OCI-M2 (cell line): Measurements from ENCODE around the gene PCDHA12.
"Not testable (repeated sequence)": the region's sequence is repeated elsewhere in the genome, so short reads cannot be mapped to it uniquely, and the experiment has no call there.

ENCODE experiments used
- DNase-seq: peaks from one replicate; lab custom pipeline; 2025; ENCODE audit not compliant: unreplicated experiment; lab: John Stamatoyannopoulos, UW

The PCDHA12 gene, protein sequence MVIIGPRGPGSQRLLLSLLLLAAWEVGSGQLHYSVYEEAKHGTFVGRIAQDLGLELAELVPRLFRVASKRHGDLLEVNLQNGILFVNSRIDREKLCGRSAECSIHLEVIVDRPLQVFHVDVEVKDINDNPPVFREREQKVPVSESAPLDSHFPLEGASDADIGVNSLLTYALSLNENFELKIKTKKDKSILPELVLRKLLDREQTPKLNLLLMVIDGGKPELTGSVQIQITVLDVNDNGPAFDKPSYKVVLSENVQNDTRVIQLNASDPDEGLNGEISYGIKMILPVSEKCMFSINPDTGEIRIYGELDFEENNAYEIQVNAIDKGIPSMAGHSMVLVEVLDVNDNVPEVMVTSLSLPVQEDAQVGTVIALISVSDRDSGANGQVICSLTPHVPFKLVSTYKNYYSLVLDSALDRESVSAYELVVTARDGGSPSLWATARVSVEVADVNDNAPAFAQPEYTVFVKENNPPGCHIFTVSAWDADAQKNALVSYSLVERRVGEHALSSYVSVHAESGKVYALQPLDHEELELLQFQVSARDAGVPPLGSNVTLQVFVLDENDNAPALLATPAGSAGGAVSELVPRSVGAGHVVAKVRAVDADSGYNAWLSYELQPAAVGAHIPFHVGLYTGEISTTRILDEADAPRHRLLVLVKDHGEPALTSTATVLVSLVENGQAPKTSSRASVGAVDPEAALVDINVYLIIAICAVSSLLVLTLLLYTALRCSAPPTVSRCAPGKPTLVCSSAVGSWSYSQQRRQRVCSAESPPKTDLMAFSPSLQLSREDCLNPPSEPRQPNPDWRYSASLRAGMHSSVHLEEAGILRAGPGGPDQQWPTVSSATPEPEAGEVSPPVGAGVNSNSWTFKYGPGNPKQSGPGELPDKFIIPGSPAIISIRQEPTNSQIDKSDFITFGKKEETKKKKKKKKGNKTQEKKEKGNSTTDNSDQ

DNA sequence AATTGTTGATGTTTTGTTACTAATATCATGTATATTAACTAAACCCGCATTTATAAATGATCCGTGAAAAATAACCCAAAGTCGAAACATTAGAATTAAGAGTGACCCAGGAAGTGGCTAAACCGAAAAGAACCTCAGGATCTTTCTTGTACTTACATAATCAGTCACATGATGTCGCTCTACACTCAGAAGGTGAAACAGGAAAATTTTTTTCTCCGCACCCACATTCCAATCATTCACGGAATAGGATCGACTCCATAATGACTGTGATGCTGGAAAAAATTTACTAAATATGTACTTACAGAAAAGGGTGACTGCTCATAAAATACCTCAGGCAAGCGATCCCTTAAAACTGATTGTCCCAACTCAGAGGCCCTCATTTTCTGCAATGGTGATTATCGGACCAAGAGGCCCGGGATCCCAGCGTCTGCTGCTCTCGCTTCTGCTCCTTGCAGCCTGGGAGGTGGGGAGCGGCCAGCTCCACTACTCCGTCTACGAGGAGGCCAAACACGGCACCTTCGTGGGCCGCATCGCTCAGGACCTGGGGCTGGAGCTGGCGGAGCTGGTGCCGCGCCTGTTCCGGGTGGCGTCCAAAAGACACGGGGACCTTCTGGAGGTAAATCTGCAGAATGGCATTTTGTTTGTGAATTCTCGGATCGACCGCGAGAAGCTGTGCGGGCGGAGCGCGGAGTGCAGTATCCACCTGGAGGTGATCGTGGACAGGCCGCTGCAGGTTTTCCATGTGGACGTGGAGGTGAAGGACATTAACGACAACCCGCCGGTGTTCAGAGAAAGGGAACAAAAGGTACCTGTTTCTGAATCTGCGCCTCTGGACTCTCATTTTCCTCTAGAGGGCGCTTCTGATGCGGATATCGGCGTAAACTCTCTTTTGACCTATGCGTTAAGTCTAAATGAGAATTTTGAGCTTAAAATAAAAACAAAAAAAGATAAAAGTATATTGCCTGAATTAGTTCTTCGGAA is at the start of gene PCDHA12:
Gene PCDHA12 (plus strand): TSS at position 224 of the 981 bp plus-strand sequence. CDS start 165 bp downstream, at position 389.
- no peak for DNase-seq

DNA sequence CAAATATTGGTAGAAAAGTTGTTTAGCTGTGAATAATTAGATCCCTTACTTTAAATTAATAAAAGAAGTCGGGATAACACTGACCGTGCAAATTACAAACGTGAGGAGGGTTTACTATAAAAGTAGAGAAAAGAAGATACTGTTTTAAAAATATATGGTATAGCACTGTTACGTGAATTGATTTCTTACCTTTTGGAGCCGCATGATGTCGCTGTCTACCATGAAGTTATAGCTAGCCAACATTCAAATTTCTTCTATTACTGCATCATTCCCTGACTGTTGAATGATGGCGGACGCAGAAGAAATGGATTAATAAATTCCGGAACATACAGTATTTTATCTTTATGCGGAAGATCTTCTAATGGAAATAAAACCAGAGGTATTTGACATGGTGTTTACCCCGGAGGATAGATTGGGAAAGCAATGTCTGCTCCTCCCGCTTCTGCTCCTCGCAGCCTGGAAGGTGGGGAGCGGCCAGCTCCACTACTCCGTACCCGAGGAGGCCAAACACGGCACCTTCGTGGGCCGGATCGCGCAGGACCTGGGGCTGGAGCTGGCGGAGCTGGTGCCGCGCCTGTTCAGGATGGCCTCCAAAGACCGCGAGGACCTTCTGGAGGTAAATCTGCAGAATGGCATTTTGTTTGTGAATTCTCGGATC is 47.3 kb upstream of the PCDHA12 start, which contains the start of gene PCDHA6:
Gene PCDHA6 (plus strand): TSS at position 257 of the 658 bp plus-strand sequence. CDS start 132 bp downstream, at position 389.
- DNase-seq, result no peak

DNA sequence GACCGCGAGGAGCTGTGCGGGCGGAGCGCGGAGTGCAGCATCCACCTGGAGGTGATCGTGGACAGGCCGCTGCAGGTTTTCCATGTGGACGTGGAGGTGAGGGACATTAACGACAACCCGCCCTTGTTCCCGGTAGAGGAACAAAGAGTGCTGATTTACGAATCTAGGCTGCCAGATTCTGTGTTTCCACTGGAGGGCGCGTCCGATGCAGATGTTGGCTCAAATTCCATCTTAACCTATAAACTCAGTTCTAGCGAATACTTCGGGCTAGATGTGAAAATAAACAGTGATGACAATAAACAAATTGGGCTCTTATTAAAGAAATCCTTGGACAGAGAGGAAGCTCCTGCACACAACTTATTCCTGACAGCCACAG is 46.8 kb upstream of the PCDHA12 start:
- DNase-seq, result no peak

DNA sequence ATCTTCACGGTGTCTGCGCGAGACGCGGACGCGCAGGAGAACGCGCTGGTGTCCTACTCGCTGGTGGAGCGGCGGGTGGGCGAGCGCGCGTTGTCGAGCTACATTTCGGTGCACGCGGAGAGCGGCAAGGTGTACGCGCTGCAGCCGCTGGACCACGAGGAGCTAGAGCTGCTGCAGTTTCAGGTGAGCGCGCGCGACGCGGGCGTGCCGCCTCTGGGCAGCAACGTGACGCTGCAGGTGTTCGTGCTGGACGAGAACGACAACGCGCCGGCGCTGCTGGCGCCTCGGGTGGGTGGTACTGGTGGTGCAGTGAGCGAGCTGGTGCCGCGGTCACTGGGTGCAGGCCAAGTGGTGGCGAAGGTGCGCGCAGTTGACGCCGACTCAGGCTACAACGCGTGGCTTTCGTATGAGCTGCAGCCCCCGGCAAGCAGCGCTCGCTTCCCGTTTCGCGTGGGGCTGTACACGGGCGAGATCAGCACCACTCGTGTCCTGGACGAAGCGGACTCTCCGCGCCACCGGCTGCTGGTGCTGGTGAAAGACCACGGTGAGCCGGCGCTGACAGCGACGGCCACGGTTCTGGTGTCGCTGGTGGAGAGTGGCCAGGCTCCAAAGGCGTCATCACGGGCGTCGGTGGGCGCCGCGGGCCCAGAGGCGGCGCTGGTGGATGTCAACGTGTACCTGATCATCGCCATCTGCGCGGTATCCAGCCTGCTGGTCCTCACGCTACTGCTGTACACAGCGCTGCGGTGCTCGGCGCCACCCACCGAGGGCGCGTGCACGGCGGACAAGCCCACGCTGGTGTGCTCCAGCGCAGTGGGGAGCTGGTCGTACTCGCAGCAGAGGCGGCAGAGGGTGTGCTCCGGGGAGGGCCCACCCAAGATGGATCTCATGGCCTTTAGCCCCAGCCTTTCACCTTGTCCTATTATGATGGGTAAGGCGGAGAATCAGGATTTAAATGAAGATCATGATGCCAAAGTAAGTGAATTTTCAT is 45.3 kb upstream of the PCDHA12 start:
- not testable (repeated sequence) for DNase-seq

DNA sequence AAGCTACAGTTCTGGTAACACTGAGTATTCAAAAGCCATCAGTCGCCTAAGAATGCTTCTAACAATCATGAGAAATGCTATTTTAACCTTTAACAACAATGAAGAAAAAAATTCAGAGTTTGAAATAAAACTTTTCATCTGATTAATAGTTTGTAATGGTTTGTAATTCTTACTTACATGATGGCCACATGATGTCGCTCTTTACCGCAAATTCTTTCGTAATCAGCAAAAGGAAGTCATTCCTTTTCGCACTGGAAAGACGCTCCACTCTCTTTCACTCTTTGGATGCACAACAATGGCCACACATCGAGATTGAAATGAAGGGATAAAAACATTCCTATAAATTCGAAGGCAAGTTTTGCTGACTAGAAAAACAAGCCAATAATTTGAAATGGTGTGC is 41.1 kb upstream of the PCDHA12 start, which contains the start of gene PCDHA7:
Gene PCDHA7 (plus strand): TSS at position 277 of the 400 bp plus-strand sequence. CDS start 115 bp downstream, at position 392.
- no peak for DNase-seq

DNA sequence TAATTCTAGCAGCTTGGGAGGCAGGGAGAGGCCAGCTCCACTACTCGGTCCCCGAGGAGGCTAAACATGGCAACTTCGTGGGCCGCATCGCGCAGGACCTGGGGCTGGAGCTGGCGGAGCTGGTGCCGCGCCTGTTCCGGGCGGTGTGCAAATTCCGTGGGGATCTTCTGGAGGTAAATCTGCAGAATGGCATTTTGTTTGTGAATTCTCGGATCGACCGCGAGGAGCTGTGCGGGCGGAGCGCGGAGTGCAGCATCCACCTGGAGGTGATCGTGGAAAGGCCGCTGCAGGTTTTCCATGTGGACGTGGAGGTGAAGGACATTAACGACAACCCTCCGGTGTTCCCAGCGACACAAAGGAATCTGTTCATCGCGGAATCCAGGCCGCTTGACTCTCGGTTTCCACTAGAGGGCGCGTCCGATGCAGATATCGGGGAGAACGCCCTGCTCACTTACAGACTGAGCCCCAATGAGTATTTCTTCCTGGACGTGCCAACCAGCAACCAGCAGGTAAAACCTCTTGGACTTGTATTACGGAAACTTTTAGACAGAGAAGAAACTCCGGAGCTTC is 40.6 kb upstream of the PCDHA12 start:
- DNase-seq, result not testable (repeated sequence)

DNA sequence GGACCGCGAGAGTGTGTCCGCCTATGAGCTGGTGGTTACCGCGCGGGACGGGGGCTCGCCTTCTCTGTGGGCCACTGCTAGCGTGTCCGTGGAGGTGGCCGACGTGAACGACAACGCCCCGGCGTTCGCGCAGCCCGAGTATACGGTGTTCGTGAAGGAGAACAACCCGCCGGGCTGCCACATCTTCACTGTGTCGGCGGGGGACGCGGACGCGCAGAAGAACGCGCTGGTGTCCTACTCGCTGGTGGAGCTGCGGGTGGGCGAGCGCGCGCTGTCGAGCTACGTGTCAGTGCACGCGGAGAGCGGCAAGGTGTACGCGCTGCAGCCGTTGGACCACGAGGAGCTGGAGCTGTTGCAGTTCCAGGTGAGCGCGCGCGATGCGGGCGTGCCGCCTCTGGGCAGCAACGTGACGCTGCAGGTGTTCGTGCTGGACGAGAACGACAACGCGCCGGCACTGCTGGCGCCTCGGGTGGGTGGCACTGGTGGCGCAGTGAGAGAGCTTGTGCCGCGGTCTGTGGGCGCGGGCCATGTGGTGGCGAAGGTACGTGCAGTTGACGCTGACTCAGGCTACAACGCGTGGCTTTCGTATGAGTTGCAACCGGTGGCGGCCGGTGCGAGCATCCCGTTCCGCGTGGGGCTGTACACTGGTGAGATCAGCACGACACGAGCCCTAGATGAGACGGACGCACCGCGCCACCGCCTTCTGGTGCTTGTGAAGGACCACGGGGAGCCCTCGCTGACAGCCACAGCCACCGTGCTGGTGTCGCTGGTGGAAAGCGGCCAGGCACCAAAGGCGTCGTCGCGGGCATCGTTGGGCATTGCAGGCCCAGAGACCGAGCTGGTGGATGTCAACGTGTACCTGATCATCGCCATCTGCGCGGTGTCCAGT is 39.2 kb upstream of the PCDHA12 start:
- DNase-seq, result no peak

DNA sequence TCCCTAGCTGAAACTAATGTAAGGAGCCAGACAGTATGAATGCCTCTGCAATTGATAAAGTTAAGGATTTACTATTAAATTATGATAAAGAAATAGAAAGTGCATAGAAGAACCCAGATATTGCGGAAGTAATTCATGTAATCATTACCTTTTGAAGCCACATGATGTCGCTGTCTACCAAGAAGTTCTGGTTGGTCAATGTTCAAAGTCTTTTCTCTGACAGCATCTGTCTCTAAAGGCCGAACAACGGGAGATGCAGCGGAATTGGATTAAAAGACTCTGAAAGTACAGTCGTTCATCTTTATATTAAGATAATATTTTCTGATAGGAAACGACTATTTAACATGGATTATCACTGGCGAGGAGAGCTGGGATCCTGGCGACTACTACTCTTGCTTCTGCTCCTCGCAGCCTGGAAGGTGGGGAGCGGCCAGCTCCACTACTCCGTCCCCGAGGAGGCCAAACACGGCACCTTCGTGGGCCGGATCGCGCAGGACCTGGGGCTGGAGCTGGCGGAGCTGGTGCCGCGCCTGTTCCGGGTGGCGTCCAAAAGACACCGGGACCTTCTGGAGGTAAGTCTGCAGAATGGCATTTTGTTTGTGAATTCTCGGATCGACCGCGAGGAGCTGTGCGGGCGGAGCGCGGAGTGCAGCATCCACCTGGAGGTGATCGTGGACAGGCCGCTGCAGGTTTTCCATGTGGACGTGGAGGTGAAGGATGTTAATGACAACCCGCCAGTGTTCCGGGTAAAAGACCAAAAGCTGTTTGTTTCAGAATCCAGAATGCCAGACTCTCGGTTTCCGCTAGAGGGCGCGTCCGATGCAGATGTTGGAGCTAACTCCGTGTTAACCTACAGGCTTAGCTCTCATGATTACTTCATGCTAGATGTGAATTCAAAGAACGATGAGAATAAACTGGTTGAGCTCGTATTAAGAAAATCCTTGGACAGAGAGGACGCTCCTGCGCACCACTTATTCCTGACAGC is 33.8 kb upstream of the PCDHA12 start, which contains the start of gene PCDHA8:
Gene PCDHA8 (plus strand): TSS at position 210 of the 985 bp plus-strand sequence. CDS start 135 bp downstream, at position 345.
- no peak for DNase-seq

DNA sequence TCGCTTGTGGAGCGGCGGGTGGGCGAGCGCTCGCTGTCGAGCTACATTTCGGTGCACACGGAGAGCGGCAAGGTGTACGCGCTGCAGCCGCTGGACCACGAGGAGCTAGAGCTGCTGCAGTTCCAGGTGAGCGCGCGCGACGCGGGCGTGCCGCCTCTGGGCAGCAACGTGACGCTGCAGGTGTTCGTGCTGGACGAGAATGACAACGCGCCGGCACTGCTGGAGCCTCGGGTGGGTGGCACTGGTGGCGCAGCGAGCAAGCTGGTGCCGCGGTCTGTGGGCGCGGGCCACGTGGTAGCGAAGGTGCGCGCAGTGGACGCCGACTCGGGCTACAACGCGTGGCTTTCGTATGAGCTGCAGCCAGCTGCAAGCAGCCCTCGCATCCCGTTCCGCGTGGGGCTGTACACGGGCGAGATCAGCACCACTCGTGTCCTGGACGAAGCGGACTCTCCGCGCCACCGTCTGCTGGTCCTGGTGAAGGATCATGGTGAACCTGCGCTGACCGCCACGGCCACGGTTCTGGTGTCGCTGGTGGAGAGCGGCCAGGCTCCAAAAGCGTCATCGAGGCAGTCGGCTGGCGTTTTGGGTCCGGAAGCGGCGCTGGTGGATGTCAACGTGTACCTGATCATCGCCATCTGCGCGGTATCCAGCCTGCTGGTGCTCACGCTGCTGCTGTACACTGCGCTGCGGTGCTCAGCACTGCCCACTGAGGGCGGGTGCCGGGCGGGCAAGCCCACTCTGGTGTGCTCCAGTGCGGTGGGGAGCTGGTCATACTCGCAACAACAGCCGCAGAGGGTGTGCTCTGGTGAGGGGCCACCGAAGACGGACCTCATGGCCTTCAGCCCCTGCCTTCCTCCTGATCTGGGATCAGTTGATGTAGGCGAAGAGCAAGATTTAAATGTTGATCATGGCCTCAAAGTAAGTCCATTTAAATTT is 32.0 kb upstream of the PCDHA12 start:
- no peak for DNase-seq

DNA sequence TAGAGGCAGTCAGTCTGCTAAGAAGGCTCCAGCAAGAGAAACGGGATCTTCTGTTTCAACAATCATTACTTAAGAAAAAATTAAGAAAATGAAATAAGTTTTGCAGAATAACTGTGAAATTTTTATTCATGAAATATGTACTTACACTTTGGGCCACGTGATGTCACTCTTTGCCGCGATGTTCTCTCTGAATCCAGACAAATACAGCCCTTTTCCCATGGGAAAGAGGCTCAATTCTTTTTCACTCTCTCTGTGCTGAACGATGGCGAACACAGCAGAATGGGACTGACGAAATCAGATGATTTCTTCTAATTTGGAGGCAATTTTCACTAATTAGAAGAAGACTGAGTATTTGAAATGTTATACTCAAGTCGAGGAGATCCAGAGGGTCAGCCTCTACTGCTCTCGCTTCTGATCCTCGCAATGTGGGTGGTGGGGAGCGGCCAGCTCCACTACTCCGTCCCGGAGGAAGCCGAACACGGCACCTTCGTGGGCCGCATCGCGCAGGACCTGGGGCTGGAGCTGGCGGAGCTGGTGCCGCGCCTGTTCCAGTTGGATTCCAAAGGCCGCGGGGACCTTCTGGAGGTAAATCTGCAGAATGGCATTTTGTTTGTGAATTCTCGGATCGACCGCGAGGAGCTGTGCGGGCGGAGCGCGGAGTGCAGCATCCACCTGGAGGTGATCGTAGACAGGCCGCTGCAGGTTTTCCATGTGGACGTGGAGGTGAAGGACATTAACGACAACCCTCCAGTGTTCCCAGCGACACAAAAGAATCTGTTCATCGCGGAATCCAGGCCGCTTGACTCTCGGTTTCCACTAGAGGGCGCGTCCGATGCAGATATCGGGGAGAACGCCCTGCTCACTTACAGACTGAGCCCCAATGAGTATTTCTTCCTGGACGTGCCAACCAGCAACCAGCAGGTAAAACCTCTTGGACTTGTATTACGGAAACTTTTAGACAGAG is 26.7 kb upstream of the PCDHA12 start, which contains the start of gene PCDHA9:
Gene PCDHA9 (plus strand): TSS at position 244 of the 964 bp plus-strand sequence. CDS start 114 bp downstream, at position 358.
- DNase-seq, result not testable (repeated sequence)

DNA sequence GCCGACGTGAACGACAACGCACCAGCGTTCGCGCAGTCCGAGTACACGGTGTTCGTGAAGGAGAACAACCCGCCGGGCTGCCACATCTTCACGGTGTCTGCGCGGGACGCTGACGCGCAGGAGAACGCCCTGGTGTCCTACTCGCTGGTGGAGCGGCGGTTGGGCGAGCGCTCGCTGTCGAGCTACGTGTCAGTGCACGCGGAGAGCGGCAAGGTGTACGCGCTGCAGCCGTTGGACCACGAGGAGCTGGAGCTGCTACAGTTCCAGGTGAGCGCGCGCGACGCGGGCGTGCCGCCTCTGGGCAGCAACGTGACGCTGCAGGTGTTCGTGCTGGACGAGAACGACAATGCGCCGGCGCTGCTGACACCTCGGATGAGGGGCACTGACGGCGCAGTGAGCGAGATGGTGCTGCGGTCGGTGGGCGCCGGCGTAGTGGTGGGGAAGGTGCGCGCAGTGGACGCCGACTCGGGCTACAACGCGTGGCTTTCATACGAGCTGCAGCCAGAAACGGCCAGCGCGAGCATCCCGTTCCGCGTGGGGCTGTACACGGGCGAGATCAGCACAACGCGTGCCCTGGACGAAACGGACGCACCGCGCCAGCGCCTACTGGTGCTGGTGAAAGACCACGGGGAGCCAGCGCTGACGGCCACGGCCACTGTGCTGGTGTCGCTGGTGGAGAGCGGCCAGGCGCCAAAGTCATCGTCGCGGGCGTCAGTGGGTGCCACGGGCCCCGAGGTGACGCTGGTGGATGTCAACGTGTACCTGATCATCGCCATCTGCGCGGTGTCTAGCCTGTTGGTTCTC is 25.1 kb upstream of the PCDHA12 start:
- DNase-seq, result not testable (repeated sequence)

DNA sequence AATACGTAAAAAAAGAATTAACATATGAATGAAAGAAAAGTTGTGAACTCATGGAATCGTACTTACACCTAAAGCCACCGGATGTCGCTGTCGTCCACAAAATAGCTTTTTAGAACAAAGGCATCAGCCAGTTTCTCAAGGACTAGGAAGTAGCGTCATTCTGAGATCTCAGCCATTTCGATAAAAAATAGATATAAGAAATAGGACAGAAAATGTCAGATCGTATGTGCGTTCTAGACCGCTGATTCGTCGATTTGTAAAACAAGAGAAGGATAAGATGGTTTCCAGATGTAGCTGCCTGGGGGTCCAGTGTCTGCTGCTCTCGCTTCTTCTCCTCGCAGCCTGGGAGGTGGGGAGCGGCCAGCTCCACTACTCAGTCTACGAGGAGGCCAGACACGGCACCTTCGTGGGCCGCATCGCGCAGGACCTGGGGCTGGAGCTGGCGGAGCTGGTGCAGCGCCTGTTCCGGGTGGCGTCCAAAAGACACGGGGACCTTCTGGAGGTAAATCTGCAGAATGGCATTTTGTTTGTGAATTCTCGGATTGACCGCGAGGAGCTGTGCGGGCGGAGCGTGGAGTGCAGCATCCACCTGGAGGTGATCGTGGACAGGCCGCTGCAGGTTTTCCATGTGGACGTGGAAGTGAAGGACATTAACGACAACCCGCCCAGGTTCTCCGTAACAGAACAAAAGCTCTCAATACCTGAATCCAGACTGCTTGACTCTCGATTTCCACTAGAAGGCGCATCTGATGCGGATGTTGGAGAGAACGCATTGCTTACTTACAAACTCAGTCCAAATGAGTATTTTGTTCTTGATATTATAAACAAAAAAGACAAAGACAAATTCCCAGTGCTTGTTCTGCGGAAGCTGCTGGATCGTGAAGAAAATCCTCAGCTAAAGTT is 19.1 kb upstream of the PCDHA12 start, which contains the start of gene PCDHA10:
Gene PCDHA10 (plus strand): TSS at position 126 of the 903 bp plus-strand sequence. CDS start 152 bp downstream, at position 278.
- DNase-seq, result no peak
